RPMI7951 (cell line): ENCODE measurements around the gene PTPRN2. TPM values are rescaled to one million over a fixed set of nuclear protein-coding genes. Genes with fewer than 3 reads are reported as not detected.
"Not testable (repeated sequence)": the region's sequence is repeated elsewhere in the genome, so short reads cannot be mapped to it uniquely, and the experiment has no call there.

Experiments
- DNase-seq: peaks from one replicate; pipeline ENCODE4 v3.0.0-alpha.2; 2012; ENCODE audit warnings: low read depth
- total RNA-seq: library from RNA; depleted of rRNA; stranded (reverse); fragments of >200 nt; shearing (Covaris generic); gene quantifications from 2 replicates; pipeline ENCODE4 v1.2.3, GENCODE V29; 2014

PTPRN2 gene
- total RNA-seq, 1 experiment from 2014 or later, result 9.0 TPM

DNA sequence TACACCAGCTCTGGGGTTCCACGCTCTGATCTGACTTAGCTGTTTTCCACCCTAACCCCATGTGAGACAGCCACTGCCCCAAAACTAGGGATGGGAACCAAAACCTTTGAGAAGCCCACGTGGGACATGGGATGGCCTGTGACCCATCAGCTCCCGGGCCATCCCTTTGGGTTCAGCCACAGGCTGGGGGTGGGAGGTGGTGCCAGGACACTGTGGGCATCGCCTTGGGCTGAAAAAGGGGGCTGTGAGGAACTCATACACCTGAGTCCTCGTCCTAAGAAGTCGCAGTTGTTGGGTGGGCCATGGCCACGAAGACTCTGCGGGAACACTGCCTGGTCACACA, 871.7 kb downstream of the PTPRN2 start:
- DNase-seq, result no peak

- DNase-seq, result no peak
Observed at GRCh38 chr7:157715071-157715937, 872.3 kb downstream of the PTPRN2 start.

GRCh38 chr7:157714166-157715070, 873.2 kb downstream of the PTPRN2 start:
- DNase-seq, result no peak

- DNase-seq, result no peak
Observed at GRCh38 chr7:157713591-157713990, 874.0 kb downstream of the PTPRN2 start.

DNA sequence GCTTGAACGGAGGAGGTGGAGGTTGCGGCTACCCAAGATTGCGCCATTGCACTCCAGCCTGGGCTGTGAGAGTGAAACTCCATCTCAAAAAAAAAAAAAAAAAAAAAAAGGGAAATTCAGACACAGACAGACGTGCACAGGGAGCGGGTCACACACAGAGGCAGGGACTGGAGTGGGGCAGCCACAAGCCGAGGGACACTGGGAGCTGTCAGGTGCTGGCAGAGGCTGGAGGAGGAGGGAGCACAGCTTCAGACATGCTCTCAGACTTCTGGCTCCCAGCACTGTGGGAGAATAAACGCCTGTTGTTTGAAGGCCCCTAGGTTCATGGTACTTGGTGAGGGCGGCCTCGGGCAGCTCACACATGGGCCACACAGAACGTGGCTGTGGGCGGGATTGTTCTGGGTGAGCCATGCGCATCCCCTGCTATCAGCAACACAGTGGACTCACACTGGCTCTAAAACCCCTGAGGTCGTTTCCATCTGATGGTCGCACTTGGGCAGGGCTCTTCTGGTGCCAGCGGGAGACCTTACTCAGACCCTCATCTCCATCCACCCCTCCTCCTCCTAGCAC, 874.9 kb downstream of the PTPRN2 start:
- DNase-seq, result no peak

GRCh38 chr7:157711353-157711888, 876.2 kb downstream of the PTPRN2 start:
- no peak for DNase-seq

GRCh38 chr7:157710396-157710795, 877.2 kb downstream of the PTPRN2 start:
- no peak for DNase-seq

- no peak for DNase-seq
Observed at GRCh38 chr7:157709531-157710251, 877.9 kb downstream of the PTPRN2 start.

DNA sequence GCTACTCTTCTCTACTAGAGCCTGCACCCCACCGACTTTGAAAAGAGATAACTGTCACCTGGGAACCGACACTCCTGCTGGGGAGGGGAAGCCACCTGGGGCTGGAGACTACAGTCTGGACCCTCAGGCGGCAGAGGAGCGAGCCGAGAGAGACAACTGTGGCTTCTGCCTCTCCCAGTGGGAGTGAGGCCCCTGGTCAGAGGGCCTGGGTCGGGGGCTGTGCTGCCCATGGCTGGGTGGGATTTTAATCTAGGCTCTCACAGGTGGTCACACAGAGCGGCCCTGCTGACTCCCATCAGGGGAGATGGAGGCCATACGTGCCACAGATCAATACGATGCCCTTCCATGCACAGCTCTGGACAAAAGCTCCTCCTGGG, 878.7 kb downstream of the PTPRN2 start:
- no peak for DNase-seq

DNA sequence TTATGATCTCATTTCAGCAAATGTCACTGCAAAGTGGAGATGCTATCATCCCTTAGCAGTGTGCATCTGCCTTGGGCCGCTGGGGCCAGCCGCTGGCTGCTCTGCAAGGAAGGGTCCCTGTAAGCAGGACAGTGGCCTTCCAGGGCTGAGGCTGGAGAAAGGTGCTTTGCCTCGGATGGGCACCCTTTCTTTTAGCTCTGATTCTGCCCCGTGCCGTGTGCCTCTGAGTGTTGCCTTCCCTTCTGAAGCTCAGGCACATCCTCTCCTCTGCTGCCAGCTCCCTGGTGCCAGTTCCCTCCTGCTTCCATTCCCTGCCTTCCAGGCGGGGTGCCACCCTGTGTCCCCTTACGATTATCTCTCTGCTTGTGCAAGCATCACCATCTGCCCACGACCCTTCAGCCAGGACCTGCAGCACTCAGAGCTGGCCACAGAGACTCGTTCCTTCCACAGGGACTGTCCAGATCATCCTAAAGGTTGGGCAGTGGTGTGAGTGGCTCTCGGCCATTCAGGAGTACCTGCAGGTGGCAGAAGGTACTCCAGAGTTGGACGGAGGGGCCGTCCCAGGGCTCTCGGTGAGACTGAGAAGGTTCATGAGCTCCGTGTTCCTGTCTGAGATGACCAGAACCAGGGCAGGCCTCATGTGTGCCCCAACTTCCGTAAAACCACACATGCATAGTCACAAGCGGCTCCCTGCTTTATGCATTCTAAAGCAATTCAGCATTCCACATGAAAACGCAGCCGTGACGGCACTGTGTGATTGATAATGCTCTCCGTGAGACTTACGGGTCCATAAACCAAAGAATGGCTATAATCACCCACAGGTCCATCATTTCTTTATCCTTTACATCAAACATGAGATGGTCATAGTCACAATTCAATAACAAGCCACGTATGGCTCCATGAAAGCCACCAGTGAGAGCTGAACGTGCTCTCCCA, 879.4 kb downstream of the PTPRN2 start:
- no peak for DNase-seq

GRCh38 chr7:157704365-157704764, 883.3 kb downstream of the PTPRN2 start:
- no peak for DNase-seq

- no peak for DNase-seq
Observed at GRCh38 chr7:157703534-157704195, 884.0 kb downstream of the PTPRN2 start.

DNA sequence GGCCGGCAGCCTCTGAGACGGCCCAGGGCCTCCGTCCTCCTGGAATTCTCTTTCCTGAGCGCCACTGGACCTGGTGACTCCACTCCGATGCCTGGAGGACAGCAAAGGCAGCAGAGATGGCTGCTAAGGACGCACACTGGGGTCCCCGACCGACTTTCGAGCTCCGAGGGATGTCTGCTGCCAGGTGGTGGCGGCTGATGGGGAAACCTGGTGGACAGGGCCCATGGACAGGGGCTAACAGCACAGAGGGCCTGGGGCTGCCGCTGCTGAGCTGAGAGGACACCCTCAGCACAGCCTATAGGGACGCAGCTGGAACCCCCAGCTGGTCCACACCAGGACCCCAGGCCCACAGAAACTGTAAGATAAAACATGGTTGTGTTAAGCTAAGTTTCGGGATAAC, 884.5 kb downstream of the PTPRN2 start:
- DNase-seq, result no peak

GRCh38 chr7:157702311-157703023, 885.2 kb downstream of the PTPRN2 start:
- DNase-seq, result no peak

DNA sequence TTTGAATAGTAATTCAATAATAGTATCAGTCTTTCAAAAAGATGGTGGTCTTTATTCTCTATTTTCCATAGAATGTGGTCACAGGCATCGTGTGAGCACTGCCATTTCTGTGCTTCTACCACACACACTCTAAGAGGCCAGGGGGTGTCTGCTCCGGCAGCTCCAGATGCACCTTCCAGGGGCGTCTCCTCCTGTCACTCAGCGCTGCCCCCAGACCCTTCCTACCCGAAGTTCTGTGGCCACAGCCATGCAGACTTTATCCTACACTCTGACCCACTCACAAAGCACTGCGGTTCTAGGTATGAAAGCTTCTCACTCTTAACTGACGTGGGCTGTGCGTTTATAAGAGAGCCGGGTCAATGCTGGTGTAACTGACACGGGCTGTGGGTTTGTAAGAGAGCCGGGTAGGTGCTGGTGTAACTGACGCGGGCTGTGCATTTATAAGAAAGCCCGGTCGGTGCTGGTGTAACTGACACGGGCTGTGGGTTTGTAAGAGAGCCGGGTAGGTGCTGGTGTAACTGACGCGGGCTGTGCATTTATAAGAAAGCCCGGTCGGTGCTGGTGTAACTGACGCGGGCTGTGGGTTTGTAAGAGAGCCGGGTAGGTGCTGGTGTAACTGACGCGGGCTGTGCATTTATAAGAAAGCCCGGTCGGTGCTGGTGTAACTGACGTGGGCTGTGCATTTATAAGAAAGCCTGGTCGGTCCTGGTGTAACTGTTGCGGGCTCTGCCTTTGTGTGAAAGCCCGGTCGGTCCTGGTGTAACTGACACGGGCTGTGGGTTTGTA, 886.0 kb downstream of the PTPRN2 start:
- not testable (repeated sequence) for DNase-seq

- no peak for DNase-seq
Observed at GRCh38 chr7:157700231-157701005, 887.2 kb downstream of the PTPRN2 start.

- no peak for DNase-seq
Observed at GRCh38 chr7:157699357-157700013, 888.1 kb downstream of the PTPRN2 start.
